ENCODE results near the gene IER5L.

Gene IER5L

GRCh38 chr9:129177791-129178567 is at the start of gene IER5L:
Gene IER5L, minus strand, starts transcription at chr9:129178261. Its CDS starts 209 bp downstream, at chr9:129178052.
- DNase-seq (ENCODE audit: low spot score) (peak; percentile 95), FAIRE-seq (peak; percentile 46)

DNA sequence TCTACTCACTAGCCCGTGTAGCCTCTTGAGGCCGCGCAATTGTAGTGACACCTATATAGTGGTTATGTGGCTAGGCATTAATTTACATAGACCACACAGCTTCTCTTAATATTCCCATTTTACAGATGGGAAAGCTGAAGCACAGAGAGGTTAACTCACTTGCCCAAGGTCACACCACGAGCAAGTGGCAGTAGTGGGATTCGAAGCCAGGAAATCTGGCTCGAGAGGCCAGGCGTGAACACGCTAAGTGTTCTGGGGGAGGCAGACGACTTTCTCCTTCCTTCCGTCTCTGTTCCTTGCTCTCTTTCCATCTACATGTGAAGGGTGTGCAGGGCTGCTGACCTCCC is 49.8 kb upstream of the IER5L start:
- FAIRE-seq: no peak
- no peak for DNase-seq (ENCODE audit: low spot score)

DNA sequence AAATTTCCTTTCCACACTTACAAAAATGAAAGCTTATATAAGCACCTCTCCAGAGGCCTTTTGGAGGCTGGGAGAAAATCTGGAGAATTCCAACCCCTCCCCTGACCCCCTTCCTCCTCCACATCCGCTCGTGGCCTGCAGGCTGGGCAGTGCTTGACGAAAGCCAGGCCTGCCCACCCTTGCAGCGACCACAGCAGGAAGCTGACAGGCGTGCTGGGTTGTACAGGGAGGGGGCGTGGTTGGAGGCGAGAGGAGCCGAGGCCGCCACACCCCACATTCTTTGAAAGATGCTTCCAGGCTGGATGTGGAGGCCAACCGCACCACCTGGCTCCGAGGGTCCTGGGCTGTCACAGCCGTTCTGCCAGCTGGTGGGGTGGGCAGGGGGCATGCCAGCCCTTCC is 47.8 kb upstream of the IER5L start:
- DNase-seq (ENCODE audit: low spot score): no peak
- FAIRE-seq: no peak

- FAIRE-seq: no peak
- DNase-seq (ENCODE audit: low spot score): no peak
Measured at GRCh38 chr9:129225490-129225778, 47.4 kb upstream of the IER5L start.

GRCh38 chr9:129224618-129225489 is 46.8 kb upstream of the IER5L start:
- no peak for FAIRE-seq
- no peak for DNase-seq (ENCODE audit: low spot score)

GRCh38 chr9:129223551-129224208 is 45.6 kb upstream of the IER5L start:
- DNase-seq (ENCODE audit: low spot score): no peak
- FAIRE-seq: no peak

DNA sequence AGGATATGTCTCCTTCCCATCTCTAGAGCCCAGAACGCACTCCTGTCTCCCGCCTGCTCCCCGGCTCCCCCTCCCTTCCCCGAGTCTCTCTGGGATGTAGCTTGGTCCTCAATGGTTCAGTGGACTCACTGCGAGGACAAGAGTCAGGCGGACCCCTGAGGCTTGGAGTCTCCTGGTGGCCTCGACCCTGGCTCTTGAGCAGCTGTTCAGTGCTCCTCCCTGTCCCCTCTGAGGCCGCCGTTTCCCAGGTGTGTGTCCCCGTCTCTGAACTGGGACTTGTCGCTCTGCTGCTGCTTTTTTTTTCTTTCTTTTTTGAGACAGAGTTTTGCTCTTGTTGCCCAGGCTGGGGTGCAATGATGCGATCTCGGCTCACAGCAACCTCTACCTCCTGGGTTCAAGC is 44.8 kb upstream of the IER5L start:
- no peak for FAIRE-seq
- no peak for DNase-seq (ENCODE audit: low spot score)

DNA sequence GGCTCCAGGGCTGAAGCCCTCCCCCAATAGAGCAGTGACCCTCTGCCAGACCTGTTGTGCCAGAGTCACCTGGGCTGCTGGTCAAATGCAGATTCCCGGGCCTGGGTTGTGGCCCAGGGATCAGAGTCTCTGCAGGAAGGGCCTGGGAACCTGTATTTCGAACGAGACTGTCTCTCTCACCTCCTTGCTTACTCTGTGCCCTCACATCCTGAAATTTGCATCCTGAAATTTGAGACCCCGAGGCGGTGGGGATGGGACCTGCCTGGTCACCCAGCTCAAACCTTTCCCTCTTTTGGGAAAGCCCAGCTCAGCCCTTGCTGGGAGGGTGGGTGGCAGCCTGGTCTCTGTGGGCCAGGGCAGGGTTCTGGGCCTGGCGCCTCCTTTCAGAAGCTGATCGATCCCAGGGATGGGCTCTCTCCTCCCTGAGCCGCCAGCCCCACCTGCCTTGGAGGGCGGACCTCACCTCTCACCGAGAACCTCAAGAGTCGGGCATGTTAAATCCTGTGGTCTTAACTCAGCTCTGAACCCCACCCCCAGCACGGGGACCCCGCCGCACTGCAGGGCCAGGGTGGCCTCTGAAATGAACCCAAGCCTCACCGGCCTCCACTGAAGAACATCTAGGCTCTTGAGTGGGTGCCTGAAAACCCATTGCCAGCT is 44.0 kb upstream of the IER5L start:
- FAIRE-seq (no peak), DNase-seq (ENCODE audit: low spot score) (no peak)

- no peak for FAIRE-seq
- no peak for DNase-seq (ENCODE audit: low spot score)
Measured at GRCh38 chr9:129221233-129221632, 43.2 kb upstream of the IER5L start.

DNA sequence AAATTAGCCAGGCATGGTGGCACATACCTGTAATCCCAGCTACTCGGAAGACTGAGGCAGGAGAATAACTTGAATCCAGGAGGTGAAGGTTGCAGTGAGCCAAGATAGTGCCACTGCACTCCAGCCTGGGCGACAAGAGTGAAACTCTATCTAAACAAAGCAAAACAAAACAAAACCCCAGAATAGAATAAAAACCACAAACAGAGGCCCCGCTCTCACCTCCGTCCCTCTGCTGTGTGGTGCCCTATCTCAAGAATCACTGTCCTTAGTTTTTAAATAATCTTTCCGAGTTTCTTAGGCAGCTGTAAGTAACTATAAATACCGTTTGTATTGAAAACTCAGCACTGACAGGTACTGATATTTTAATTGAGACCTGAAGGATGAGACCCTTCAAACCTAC is 42.7 kb upstream of the IER5L start:
- no peak for FAIRE-seq
- DNase-seq (ENCODE audit: low spot score): no peak

- FAIRE-seq: no peak
Measured at GRCh38 chr9:129218918-129219317, 40.9 kb upstream of the IER5L start.

GRCh38 chr9:129218272-129218625 is 40.2 kb upstream of the IER5L start:
- no peak for FAIRE-seq
- no peak for DNase-seq (ENCODE audit: low spot score)

More at GRCh38 chr9:129218918-129219317, 40.9 kb upstream of the IER5L start:
- no peak for DNase-seq (ENCODE audit: low spot score)

DNA sequence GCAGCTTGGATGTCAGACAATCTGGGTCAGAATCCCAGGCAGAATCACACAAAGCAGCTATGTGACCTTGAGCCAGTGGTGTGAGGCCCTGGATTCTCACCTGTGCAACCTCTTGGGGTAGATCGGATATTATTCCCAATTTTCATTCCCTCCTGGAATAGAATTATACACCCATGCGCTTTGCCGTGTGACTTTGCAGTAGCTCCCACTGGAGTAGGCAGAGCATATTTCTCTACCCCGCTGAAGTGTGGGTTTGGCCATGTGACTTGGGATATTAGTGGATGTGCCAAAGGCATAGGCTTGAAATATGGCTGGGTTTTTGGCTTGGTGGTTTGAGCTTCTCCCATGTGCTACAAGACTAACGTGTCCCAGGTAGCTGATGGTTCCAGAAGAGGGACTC is 35.5 kb upstream of the IER5L start:
- no peak for FAIRE-seq
- DNase-seq (ENCODE audit: low spot score): no peak

DNA sequence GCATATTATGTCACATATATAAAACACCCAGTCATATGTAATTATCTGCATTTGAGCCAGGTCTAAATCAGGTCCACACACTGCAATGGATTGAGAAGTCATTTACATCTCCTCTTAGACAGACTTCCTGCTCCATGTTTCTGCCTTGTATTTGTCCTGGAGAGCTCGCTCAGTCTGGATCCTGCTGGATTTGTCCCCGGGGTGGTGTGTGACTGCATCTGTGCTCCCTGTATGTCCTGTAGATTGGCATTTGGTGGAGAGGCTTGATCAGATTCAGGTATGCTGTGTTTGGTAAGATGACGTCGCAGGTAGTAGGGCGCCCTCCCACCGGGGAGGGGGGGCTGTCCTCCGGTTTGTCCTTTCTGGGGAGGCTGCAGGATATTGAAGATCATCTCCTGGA is 33.6 kb upstream of the IER5L start:
- FAIRE-seq: no peak

GRCh38 chr9:129210125-129210524 is 32.1 kb upstream of the IER5L start:
- FAIRE-seq (no peak), DNase-seq (ENCODE audit: low spot score) (no peak)

More for the DNA sequence above, 33.6 kb upstream of the IER5L start:
- DNase-seq (ENCODE audit: low spot score): no peak

- DNase-seq (ENCODE audit: low spot score) (no peak), FAIRE-seq (no peak)
Measured at GRCh38 chr9:129209580-129209979, 31.5 kb upstream of the IER5L start.

GRCh38 chr9:129209109-129209508 is 31.0 kb upstream of the IER5L start:
- FAIRE-seq (no peak), DNase-seq (ENCODE audit: low spot score) (no peak)

DNA sequence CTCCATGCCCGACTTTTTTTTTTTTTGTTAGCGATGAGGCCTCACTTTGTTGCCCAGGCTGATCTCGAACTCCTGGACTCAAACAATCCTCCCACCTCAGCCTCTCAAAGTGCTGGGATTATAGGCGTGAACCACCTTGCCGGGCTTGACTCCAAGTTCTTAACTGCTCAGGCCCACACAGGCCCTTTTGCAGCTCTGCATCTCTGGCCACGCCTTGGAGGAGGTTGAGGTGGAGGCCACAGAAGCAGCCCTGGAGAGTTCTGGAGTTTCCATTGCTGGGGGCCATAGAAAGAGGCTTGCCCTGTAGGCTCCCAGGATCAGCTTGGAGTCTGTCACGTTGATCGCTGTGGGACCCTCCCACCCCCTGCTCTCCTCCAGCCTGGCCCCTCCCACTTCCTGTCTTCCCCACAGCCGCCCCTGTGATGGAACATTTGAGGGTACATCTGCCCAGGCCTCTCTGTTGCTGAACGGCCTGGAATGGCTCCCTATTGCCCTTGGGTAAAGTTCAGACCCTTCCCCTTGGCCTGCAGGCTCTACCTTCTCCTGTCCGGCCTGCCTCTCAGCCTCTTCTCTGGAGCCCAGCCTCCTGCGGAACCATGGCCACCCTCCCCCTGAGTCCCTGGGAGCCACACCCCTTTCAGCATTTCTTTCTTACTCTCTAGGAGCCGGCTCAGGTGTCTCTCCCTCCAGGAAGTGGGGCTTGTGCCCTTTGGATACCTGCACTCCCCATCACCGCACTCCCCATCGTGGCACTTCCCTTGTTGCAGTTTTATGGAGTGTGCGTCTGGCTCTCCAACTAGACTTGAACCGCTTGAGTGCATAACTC is 30.4 kb upstream of the IER5L start:
- FAIRE-seq (no peak), DNase-seq (ENCODE audit: low spot score) (no peak)

DNA sequence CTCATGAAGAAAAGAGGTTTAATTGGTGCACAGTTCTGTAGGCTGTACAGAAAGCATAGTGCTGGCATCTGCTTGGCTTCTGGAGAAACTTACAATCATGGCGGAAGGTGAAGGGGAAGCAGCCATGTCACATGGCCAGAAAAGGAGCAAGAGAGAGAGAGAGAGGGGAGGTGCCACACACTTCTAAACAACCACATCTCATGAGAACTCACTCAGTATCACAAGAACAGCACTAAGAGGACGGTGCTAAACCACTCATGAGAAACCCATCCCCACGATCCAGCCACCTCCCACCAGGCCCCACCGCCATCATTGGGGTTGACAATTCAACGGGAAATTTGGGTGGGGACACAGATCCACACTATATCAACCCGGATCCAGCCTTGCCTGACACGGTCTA is 28.8 kb upstream of the IER5L start:
- no peak for FAIRE-seq
- no peak for DNase-seq (ENCODE audit: low spot score)

DNA sequence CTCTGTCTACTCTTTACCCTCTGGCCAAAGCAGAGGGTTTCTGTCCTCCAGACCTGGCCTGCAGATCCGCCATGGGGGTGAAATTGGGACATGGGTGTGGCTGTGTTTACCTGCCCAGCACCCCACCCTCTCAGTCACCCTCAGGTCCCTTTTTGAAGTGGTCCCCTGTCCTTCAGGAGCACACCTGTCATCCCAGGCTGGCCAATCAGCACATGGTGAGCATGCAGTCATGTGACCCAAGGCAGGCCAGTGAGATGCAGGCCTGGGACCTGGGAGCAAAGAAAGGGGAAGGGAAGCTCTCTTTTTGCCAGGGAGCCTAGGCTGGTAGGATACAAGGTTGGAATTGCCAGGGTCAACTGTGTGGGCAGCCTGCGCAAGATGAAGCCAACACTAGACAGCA is 28.3 kb upstream of the IER5L start:
- FAIRE-seq (no peak), DNase-seq (ENCODE audit: low spot score) (no peak)

DNA sequence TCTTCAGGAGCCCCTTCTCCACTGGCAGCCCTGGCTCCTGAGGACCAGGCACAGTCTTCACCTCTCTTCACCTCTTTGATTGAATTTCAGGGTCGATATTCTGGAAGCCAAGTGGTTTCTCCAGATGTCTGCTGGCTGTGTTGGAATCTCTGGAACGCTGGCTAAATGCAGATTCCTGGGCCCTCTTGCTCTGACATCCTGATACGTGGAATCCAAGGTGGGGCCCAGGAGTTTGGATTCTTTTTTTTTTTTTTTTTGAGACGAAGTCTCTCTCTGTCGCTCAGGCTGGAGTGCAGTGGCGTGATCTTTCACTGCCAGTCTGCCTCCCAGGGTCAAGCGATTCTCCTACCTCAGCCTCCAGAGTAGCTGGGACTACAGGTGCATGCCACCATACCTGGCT is 26.8 kb upstream of the IER5L start:
- DNase-seq (ENCODE audit: low spot score) (no peak), FAIRE-seq (no peak)
